ENCODE results near the gene IYD. TPM values are rescaled to one million over a fixed set of nuclear protein-coding genes. Genes with fewer than 3 reads are reported as not detected.

Gene IYD
- total and polyA plus RNA-seq, 10 of the 15 experiments (the other 5 are each of a cell fraction or from before 2014, with no cell fraction given): 0.07 TPM; not detected in 9

DNA sequence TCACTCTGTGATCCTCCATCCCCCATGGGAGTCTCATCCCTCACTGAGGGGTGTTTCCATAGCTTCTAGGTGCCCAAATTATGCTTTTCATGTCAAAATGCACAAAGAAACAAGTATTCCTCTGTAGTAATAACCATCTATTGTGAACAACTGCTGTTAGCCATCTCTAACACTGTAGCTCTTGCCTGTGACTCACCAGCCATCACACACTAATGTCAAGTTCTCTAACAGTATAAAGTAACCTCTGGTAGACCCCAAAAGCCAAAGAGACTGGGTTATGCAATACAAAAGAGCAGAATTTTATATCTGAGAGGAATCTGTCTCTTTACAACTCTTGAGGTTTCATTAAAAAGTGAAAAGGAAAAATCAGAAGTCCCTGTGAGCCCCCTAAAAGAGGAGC lies 25.4 kb upstream of the IYD start:
- no peak overlapping the region for H3K4me2 ChIP-seq (ENCODE audit: control insufficient read depth, insufficient read depth)
- ChIA-PET POLR2A (no interaction called here), CTCF (interaction anchor here (1.1 kb wide), 1 partner anchor 982 kb away, joined by 3 read pairs; no protein-coding TSS in a partner anchor), RAD21 (ENCODE audit: unreplicated experiment) (no interaction called here), SMC1A (ENCODE audit: uncharacterized antibody, unreplicated experiment) (interaction anchor here (0.8 to 1.7 kb wide), 2 partner anchors 263 to 272 kb away, joined by 4 to 11 read pairs; no protein-coding TSS in a partner anchor)
- H3K36me3 ChIP-seq (ENCODE audit: control insufficient read depth in 2 of 2, insufficient read depth in 2 of 2, low read length in 1 of 2): no peaks in the 10 kb centered on the region
- H3K9me3 ChIP-seq (replicated peaks; ENCODE audit: control insufficient read depth, insufficient read depth, low read length): no peaks in the 10 kb centered on the region
- H3K27me3 ChIP-seq (replicated peaks in 1 of 2; ENCODE audit: control insufficient read depth in 2 of 2, insufficient read depth in 2 of 2, low read length in 1 of 2): no peaks in the 10 kb centered on the region; a peak in 2 of 4 replicates
- no peak overlapping the region for H3K4me3 ChIP-seq
- no peaks in the 10 kb centered on the region for H3K79me2 ChIP-seq (ENCODE audit: control insufficient read depth, insufficient read depth, low read length)
- ATAC-seq (no peak), FAIRE-seq (no peak), DNase-seq (ENCODE audit: low read depth, low spot score) (no peak)
- no peak overlapping the region for H2AFZ ChIP-seq (ENCODE audit: control insufficient read depth, low read depth, low read length)
- H3K9ac ChIP-seq (ENCODE audit: control insufficient read depth, insufficient read depth, low read length): no peak overlapping the region
- H3K4me1 ChIP-seq (ENCODE audit: control insufficient read depth, insufficient read depth, low read length): no peaks in the 10 kb centered on the region
- TF ChIP-seq ZBED1 (IDR thresholded peaks at IDR 0.05; ENCODE audit: borderline replicate concordance): no peak
- no peak for TF ChIP-seq ZBTB33 (IDR thresholded peaks at IDR 0.05)
- TF ChIP-seq MEF2B (IDR thresholded peaks at IDR 0.05; ENCODE audit: partially characterized antibody, poor library complexity, severe bottlenecking): no peak
- no peaks in the 10 kb centered on the region for H4K20me1 ChIP-seq (ENCODE audit: control insufficient read depth, insufficient read depth)
- in situ Hi-C loops (cut with MboI): no loop called here
- no peak overlapping the region for H3K27ac ChIP-seq (ENCODE audit: control insufficient read depth, insufficient read depth)
- BruUV-seq (replicated peaks): no TSS peak
- intact Hi-C loops (cut with micrococcal nuclease; ENCODE audit: unreplicated experiment): no loop called here

GRCh38 chr6:150345781-150346180 lies 23.0 kb upstream of the IYD start:
- H3K4me3 ChIP-seq: no peak overlapping the region
- H2AFZ ChIP-seq (ENCODE audit: control insufficient read depth, low read depth, low read length): no peak overlapping the region
- H3K4me1 ChIP-seq (ENCODE audit: control insufficient read depth, insufficient read depth, low read length): no peaks in the 10 kb centered on the region
- no peaks in the 10 kb centered on the region for H3K9me3 ChIP-seq (replicated peaks; ENCODE audit: control insufficient read depth, insufficient read depth, low read length)
- FAIRE-seq: no peak
- no peaks in the 10 kb centered on the region for H4K20me1 ChIP-seq (ENCODE audit: control insufficient read depth, insufficient read depth)
- ATAC-seq: no peak
- H3K4me2 ChIP-seq (ENCODE audit: control insufficient read depth, insufficient read depth): no peak overlapping the region
- WGBS (ENCODE audit: insufficient coverage, insufficient replicate concordance, low lambda C conversion rate, missing lambda C conversion rate): 40% methylated on average over 3 of the region's 3 CpGs
- TF ChIP-seq MTA3 (IDR thresholded peaks at IDR 0.05; ENCODE audit: borderline replicate concordance, low read length) (no peak), CBFB (IDR thresholded peaks at IDR 0.05; ENCODE audit: low read depth) (no peak), NFYA (IDR thresholded peaks at IDR 0.05; ENCODE audit: borderline replicate concordance, low read depth, low read length) (no peak), IRF5 (IDR thresholded peaks at IDR 0.05; ENCODE audit: borderline replicate concordance) (no peak), SMAD5 (IDR thresholded peaks at IDR 0.05; ENCODE audit: low read depth) (no peak), EP300 (IDR thresholded peaks at IDR 0.05; ENCODE audit: borderline replicate concordance in 1 of 2, control insufficient read depth in 1 of 2, low read depth in 2 of 2, low read length in 2 of 2) (no peak)
- TF ChIP-seq, protein P1, sequence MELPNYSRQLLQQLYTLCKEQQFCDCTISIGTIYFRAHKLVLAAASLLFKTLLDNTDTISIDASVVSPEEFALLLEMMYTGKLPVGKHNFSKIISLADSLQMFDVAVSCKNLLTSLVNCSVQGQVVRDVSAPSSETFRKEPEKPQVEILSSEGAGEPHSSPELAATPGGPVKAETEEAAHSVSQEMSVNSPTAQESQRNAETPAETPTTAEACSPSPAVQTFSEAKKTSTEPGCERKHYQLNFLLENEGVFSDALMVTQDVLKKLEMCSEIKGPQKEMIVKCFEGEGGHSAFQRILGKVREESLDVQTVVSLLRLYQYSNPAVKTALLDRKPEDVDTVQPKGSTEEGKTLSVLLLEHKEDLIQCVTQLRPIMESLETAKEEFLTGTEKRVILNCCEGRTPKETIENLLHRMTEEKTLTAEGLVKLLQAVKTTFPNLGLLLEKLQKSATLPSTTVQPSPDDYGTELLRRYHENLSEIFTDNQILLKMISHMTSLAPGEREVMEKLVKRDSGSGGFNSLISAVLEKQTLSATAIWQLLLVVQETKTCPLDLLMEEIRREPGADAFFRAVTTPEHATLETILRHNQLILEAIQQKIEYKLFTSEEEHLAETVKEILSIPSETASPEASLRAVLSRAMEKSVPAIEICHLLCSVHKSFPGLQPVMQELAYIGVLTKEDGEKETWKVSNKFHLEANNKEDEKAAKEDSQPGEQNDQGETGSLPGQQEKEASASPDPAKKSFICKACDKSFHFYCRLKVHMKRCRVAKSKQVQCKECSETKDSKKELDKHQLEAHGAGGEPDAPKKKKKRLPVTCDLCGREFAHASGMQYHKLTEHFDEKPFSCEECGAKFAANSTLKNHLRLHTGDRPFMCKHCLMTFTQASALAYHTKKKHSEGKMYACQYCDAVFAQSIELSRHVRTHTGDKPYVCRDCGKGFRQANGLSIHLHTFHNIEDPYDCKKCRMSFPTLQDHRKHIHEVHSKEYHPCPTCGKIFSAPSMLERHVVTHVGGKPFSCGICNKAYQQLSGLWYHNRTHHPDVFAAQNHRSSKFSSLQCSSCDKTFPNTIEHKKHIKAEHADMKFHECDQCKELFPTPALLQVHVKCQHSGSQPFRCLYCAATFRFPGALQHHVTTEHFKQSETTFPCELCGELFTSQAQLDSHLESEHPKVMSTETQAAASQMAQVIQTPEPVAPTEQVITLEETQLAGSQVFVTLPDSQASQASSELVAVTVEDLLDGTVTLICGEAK (IDR thresholded peaks at IDR 0.05; ENCODE audit: borderline replicate concordance): no peak
- no peak overlapping the region for H3K27ac ChIP-seq (ENCODE audit: control insufficient read depth, insufficient read depth)
- ChIA-PET POLR2A (no interaction called here), CTCF (interaction anchor here (2.1 kb wide), 1 partner anchor 265 kb away, joined by 6 read pairs; no protein-coding TSS in a partner anchor), SMC1A (ENCODE audit: uncharacterized antibody, unreplicated experiment) (interaction anchor here (1.4 kb wide), 1 partner anchor 470 kb away, joined by 3 read pairs; no protein-coding TSS in a partner anchor), RAD21 (ENCODE audit: unreplicated experiment) (no interaction called here)
- BruUV-seq (replicated peaks): no TSS peak
- H3K9ac ChIP-seq (ENCODE audit: control insufficient read depth, insufficient read depth, low read length): no peak overlapping the region
- H3K79me2 ChIP-seq (ENCODE audit: control insufficient read depth, insufficient read depth, low read length): no peaks in the 10 kb centered on the region
- intact Hi-C loops (cut with micrococcal nuclease; ENCODE audit: unreplicated experiment) (no loop called here), in situ Hi-C loops (cut with MboI) (no loop called here)
- no peaks in the 10 kb centered on the region for H3K36me3 ChIP-seq (ENCODE audit: control insufficient read depth in 2 of 2, insufficient read depth in 2 of 2, low read length in 1 of 2)
- no peak for DNase-seq (ENCODE audit: low read depth, low spot score)
- H3K27me3 ChIP-seq (replicated peaks in 1 of 2; ENCODE audit: control insufficient read depth in 2 of 2, insufficient read depth in 2 of 2, low read length in 1 of 2): no peaks in the 10 kb centered on the region; a peak in 2 of 4 replicates
